GM21717 (cell line): Measurements from ENCODE around the gene WDR26.
"Not testable (repeated sequence)": the region's sequence is repeated elsewhere in the genome, so short reads cannot be mapped to it uniquely, and the experiment has no call there.

Experiments used
- ATAC-seq: cut with Tn5 transposase; IDR thresholded peaks from one replicate; pipeline ENCODE4 v1.9.1; 2021; ENCODE audit warnings: mild to moderate bottlenecking, moderate library complexity; ENCODE audit not compliant: unreplicated experiment

Gene WDR26

GRCh38 chr1:224434691-224435317, at the start of gene WDR26:
Gene WDR26, minus strand, starts transcription at chr1:224434797.
- peak; percentile 89 for ATAC-seq

DNA sequence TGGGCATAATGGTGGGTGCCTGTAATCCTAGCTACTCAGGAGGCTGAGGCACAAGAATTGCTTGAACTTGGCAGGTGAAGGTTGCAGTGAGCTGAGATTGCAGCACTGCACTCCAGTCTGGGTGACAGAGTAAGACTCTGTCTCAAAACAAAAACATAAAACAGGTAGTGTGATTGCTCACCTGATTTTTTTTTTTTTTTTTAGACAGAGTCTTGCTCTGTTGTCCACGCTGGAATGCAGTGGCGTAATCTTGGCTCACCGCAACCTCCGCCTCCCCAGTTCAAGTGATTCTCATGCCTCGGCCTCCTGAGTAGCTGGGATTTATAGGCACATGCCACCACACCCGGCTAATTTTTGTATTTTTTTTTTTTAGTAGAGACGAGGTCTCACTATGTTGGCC, 48.6 kb upstream of the WDR26 start:
- not testable (repeated sequence) for ATAC-seq

- ATAC-seq, result no peak
These were observed 48.0 kb upstream of the WDR26 start for GRCh38 chr1:224482619-224483018.

GRCh38 chr1:224481601-224482000, 47.0 kb upstream of the WDR26 start:
- no peak for ATAC-seq

DNA sequence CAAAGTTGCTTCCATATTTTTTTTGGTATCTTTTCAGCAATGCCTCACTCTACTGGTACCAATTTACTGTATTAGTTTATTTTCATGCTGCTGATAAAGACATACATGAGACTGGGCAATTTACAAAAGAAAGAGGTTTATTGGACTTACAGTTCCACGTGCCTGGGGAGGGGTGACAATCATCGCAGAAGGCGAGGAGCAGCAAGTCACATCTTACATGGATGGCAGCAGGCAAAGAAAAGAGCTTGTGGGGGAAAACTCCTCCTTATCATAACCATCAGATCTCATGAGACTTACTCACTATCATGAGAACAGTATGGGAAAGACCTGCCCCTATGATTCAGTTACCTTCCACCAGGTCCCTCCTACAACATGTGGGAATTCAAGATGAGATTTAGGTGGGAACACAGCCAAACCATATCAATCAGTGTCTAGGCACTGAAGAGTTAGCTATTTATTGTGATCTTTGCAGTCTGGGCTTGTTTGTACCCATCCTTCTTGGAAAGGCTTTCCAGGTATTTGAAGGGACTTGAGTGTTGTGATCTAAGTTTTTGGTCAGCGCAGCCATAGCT, 46.4 kb upstream of the WDR26 start:
- not testable (repeated sequence) for ATAC-seq

DNA sequence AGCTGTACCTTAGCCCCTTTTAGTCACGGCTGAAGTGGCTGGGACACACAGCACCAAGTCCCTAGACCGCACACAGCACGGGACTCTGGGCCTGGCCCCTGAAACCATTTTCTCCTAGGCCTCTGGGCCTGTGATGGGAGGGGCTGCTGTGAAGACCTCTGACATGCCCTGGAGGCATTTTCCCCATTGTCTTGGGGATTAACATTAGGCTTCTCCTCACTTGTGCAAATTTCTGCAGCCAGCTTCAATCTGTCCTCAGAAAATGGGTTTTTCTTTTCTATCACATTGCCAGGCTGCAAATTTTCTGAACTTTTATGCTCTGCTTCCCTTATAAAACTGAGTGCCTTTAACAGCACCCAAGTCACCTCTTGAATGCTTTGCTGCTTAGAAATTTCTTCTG, 45.6 kb upstream of the WDR26 start:
- not testable (repeated sequence) for ATAC-seq

DNA sequence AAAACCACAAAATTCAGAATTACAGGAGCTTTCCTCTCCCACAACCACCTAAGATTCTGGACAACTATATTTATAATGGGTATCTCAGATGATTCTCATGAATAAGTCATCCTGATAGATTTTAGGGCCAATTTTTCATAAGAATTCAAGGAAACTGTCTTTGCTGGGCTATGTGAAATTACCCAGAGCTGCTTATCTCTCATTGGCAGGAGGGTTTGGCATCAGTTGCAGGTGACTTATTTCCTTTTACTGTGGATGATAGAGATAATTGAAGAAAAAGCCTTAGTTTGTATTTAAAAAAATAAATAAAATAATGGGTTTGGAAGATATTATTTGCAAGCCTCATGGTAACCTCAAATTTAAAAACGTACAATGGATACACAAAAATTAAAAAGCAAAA, 38.2 kb upstream of the WDR26 start:
- ATAC-seq, result no peak

GRCh38 chr1:224466154-224466553, 31.6 kb upstream of the WDR26 start:
- ATAC-seq, result no peak

- no peak for ATAC-seq
These were observed 25.4 kb upstream of the WDR26 start for GRCh38 chr1:224459966-224460365.

- ATAC-seq, result no peak
These were observed 24.4 kb upstream of the WDR26 start for GRCh38 chr1:224458996-224459395.

DNA sequence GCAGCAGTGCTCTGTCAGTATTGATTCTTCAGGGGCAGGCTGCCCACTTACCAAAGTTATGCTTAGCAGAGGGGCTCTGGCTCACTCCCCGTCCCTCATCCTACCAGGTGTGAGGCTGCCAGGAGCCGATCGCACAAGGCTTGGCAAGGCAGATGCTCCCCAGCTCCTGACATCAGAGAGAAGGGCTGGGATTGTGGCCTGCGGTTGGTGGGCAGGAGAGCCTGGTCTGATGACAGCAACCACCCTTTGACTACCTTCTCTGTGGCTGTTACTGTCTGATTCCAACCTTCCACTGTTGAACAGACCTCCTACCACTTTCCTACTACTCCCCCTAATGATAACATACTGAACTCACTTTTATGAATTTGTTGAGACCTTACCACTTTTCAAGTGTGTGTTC, 23.7 kb upstream of the WDR26 start:
- no peak for ATAC-seq

DNA sequence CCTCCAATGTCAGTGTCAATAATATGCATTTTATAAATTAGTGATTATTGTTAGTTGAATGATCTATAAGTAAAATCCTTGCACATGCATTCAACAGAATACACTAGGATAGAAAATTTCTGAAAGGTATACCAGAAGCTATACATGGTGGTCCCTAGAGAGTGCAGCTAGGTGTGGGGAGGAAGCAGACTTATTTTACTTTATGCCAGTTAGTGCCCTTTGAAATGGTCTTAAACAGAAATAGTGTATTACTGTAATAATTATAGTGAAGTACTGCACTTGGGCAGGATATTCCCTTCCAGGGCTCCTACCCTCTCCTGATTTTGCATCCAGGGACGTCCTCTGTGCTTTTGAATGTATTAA, 23.2 kb upstream of the WDR26 start:
- no peak for ATAC-seq

DNA sequence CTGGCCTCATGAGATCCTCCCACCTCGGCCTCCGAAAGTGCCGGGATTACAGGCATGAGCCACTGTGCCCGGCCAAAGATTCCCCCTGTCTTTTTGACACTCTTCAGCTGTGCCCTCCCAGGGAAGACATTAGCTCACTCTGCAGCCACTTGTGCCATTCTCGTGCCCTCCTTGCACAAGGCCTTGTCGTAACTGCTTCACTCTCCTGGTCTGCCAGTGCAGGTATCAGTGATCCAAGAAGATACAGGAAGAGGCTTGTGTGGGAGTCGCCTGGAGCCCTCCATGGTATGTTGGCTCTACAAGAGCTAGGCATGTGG, 22.0 kb upstream of the WDR26 start:
- ATAC-seq, result no peak

GRCh38 chr1:224454402-224455055, 19.9 kb upstream of the WDR26 start:
- ATAC-seq, result no peak

GRCh38 chr1:224450561-224451350, 16.2 kb upstream of the WDR26 start:
- ATAC-seq, result no peak

- ATAC-seq, result no peak
These were observed 15.6 kb upstream of the WDR26 start for GRCh38 chr1:224450159-224450558.

DNA sequence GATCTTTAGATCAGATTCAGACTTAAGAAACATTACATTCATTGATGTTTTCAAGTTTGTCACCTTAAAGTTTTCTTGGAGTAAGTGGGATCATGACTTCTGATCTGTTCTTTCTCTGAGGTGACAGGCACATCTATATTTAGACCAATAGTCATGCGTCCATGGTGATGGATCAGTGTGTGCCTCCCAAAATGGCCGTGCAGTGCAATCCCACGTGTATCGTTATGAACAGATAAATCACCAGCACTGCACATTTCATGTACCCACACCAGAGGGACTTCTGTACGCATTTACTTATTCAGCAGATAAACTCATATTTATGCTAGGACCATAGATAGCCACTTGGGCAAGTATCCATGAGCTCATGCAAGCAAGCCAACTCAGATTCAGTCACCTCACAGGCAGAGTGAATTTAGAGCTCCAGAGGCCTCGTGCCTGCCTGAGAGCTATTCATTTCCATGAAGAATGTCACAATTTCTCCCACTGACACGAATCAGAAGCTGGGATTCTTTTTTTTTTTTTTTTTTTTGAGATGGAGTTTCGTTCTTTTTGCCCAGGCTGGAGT, 13.9 kb upstream of the WDR26 start:
- ATAC-seq, result no peak

- ATAC-seq, result no peak
These were observed 13.4 kb upstream of the WDR26 start for GRCh38 chr1:224447971-224448370.

GRCh38 chr1:224447251-224447650, 12.7 kb upstream of the WDR26 start:
- ATAC-seq, result no peak

- ATAC-seq, result no peak
These were observed 4.4 kb upstream of the WDR26 start for GRCh38 chr1:224438989-224439388.

DNA sequence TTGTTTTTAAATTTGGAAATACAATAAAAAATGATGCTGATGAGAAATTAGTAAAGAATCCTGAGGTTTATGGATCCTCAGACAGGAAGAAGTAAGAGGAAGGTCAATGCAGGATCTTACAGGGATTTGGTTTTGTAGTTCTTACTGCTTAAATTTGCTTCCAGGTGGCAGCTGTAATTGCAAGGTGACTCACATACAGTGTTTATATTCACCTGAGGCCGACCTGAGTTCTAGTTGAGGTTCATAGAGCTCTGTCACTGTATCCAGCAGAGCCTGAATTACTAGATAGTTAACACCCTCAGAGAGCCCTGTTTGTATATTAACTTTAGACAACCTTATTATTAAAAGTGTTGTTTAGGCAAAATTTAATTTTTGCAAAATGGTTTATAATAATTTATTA, 1.4 kb upstream of the WDR26 start:
- no peak for ATAC-seq

DNA sequence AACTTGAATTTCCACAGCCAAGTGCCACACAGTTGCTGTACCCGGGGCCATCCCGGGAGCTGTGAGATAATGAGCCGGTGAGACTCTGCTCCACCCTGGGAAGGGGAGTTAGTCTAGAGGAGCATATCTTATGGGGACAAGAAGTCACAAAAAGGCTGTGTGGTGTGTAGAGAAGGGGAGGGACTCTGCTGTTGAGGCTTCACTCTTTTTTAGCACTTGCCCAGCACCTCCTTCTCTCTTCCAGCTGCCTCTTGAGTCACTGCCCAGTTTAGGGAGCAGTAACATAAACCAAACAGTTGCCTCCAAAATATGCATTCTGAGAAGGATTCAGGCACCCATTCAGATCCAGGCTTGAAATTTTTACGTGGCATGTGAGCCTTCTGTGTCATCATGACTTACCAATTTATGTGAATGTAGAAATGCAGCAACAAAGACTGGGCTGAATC, 744 bp upstream of the WDR26 start:
- peak; percentile 27 for ATAC-seq
